Measurements from ENCODE around the gene FAM76B.

The FAM76B gene

GRCh38 chr11:95778699-95779098, 10.9 kb downstream of the FAM76B start:
- H2AFZ ChIP-seq (ENCODE audit: low read length): no peak overlapping the region
- TF ChIP-seq EZH2 (optimal IDR thresholded peaks at IDR 0.05; ENCODE audit: low read depth, low read length) (no peak), EZH2phosphoT487 (IDR thresholded peaks at IDR 0.05; ENCODE audit: low read length) (no peak)
- TF ChIP-seq, protein P1, sequence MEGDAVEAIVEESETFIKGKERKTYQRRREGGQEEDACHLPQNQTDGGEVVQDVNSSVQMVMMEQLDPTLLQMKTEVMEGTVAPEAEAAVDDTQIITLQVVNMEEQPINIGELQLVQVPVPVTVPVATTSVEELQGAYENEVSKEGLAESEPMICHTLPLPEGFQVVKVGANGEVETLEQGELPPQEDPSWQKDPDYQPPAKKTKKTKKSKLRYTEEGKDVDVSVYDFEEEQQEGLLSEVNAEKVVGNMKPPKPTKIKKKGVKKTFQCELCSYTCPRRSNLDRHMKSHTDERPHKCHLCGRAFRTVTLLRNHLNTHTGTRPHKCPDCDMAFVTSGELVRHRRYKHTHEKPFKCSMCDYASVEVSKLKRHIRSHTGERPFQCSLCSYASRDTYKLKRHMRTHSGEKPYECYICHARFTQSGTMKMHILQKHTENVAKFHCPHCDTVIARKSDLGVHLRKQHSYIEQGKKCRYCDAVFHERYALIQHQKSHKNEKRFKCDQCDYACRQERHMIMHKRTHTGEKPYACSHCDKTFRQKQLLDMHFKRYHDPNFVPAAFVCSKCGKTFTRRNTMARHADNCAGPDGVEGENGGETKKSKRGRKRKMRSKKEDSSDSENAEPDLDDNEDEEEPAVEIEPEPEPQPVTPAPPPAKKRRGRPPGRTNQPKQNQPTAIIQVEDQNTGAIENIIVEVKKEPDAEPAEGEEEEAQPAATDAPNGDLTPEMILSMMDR (IDR thresholded peaks at IDR 0.05; ENCODE audit: low read length): no peak
- no peaks in the 10 kb centered on the region; the same call in 1 of the 2 replicates for H3K4me1 ChIP-seq (ENCODE audit: low read length)
- H3K9me2 ChIP-seq (replicated peaks; ENCODE audit: insufficient read depth, low read length): no peaks in the 10 kb centered on the region
- H4K20me1 ChIP-seq (ENCODE audit: insufficient read depth, low read length): no peaks in the 10 kb centered on the region
- peaks cover 22% of the 10 kb centered on the region for H3K36me3 ChIP-seq (replicated peaks; ENCODE audit: insufficient read depth, low read length)
- DNase-seq: no peak
- no peaks in the 10 kb centered on the region for H3F3A ChIP-seq (ENCODE audit: insufficient read depth, low read length)
- H3K4me2 ChIP-seq (ENCODE audit: low read depth, low read length): no peak overlapping the region
- H3K4me3 ChIP-seq (ENCODE audit: low read length): no peak overlapping the region
- H3K9me3 ChIP-seq (replicated peaks; ENCODE audit: insufficient read depth, low read length): no peaks in the 10 kb centered on the region
- no peak overlapping the region for H3K27ac ChIP-seq (ENCODE audit: low read length)
- H3K27me3 ChIP-seq (replicated peaks; ENCODE audit: insufficient read depth, low read length): no peaks in the 10 kb centered on the region
- H3K9ac ChIP-seq (ENCODE audit: low read length): no peak overlapping the region
- peaks cover 18% of the 10 kb centered on the region for H3K79me2 ChIP-seq (ENCODE audit: low read length)

DNA sequence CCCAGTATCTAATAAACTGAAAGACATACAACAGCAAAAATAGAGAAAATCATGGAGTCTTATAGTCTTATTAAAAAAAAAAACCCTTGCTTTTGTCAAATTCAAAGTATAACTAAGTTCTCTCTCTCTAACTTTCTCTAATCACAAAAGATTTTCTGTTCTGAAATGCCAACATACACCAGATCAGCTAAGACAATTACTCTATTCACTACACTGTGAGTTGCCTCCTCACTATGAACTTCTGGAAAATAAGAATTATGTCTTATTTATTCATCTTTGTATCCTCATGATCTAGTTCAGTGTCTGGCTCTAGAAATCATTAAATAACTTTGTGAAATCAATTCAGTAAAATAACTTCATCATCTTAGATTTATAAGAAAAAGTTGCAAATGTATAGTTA, 12.7 kb downstream of the FAM76B start:
- Histone ChIP-seq H3K36me3 (replicated peaks; ENCODE audit: insufficient read depth, low read length) (peaks cover 20% of the 10 kb centered on the region), H3K9me3 (replicated peaks; ENCODE audit: insufficient read depth, low read length) (no peaks in the 10 kb centered on the region), H3K4me1 (ENCODE audit: low read length) (no peaks in the 10 kb centered on the region; the same call in 1 of the 2 replicates), H3K4me2 (ENCODE audit: low read depth, low read length) (no peak overlapping the region), H3F3A (ENCODE audit: insufficient read depth, low read length) (no peaks in the 10 kb centered on the region), H4K20me1 (ENCODE audit: insufficient read depth, low read length) (no peaks in the 10 kb centered on the region), H3K27ac (ENCODE audit: low read length) (no peak overlapping the region), H3K9ac (ENCODE audit: low read length) (no peak overlapping the region), H2AFZ (ENCODE audit: low read length) (no peak overlapping the region), H3K4me3 (ENCODE audit: low read length) (no peak overlapping the region), H3K79me2 (ENCODE audit: low read length) (peaks cover 7% of the 10 kb centered on the region; the same call in 1 of the 2 replicates), H3K27me3 (replicated peaks; ENCODE audit: insufficient read depth, low read length) (no peaks in the 10 kb centered on the region), H3K9me2 (replicated peaks; ENCODE audit: insufficient read depth, low read length) (no peaks in the 10 kb centered on the region)
- DNase-seq: no peak
- TF ChIP-seq EZH2 (optimal IDR thresholded peaks at IDR 0.05; ENCODE audit: low read depth, low read length): no peak
- TF ChIP-seq, protein P1 (IDR thresholded peaks at IDR 0.05; ENCODE audit: low read length): no peak
- TF ChIP-seq EZH2phosphoT487 (IDR thresholded peaks at IDR 0.05; ENCODE audit: low read length): no peak

- Histone ChIP-seq H3K27ac (ENCODE audit: low read length) (no peak overlapping the region), H3K79me2 (ENCODE audit: low read length) (no peaks in the 10 kb centered on the region), H3K4me2 (ENCODE audit: low read depth, low read length) (no peak overlapping the region), H3K4me1 (ENCODE audit: low read length) (peaks cover 5% of the 10 kb centered on the region), H3K9me2 (replicated peaks; ENCODE audit: insufficient read depth, low read length) (no peaks in the 10 kb centered on the region), H3F3A (ENCODE audit: insufficient read depth, low read length) (no peaks in the 10 kb centered on the region), H2AFZ (ENCODE audit: low read length) (no peak overlapping the region), H3K9ac (ENCODE audit: low read length) (no peak overlapping the region), H3K4me3 (ENCODE audit: low read length) (no peak overlapping the region), H3K27me3 (replicated peaks; ENCODE audit: insufficient read depth, low read length) (no peaks in the 10 kb centered on the region), H3K9me3 (replicated peaks; ENCODE audit: insufficient read depth, low read length) (no peaks in the 10 kb centered on the region), H4K20me1 (ENCODE audit: insufficient read depth, low read length) (no peaks in the 10 kb centered on the region), H3K36me3 (replicated peaks; ENCODE audit: insufficient read depth, low read length) (peaks cover 7% of the 10 kb centered on the region; the same call in 1 of the 2 replicates)
- DNase-seq: no peak
- TF ChIP-seq EZH2phosphoT487 (IDR thresholded peaks at IDR 0.05; ENCODE audit: low read length): no peak
- TF ChIP-seq EZH2 (optimal IDR thresholded peaks at IDR 0.05; ENCODE audit: low read depth, low read length): no peak
- TF ChIP-seq, protein P1 (IDR thresholded peaks at IDR 0.05; ENCODE audit: low read length): no peak
Measured at GRCh38 chr11:95768521-95768920, 21.1 kb downstream of the FAM76B start.

All from MM.1S (cell line).